HepG2 (cell line): ENCODE data around the gene VDAC1. TPM values are rescaled to one million over a fixed set of nuclear protein-coding genes. Genes with fewer than 3 reads are reported as not detected.

Experiments used
- ATAC-seq: fragments of 200-7000 bp; cut with Tn5 transposase; 3 replicates; pipeline ENCODE4 v1.9.1; 2020; ENCODE audit warnings: mild to moderate bottlenecking, moderate library complexity
- BruUV-seq: library from RNA; stranded (reverse); fragments of 400-500 nt; replicated peaks from 2 replicates; lab custom pipeline; 2021; lab: Mats Ljungman, UMichigan
- CTCF ChIA-PET: fragments of 300-600 bp; formaldehyde crosslinking; extraction: SDS; loops from one replicate; lab custom pipeline; 2021; ENCODE audit warnings: low total read pairs, inconsistent platforms, low intra/inter-chr PET ratio; lab: Yijun Ruan, JAX
- POLR2A ChIA-PET: fragments of 350-600 bp; sonication (Branson Sonifier 250); formaldehyde crosslinking; loops from one replicate; lab custom pipeline; 2020; ENCODE audit warnings: antibody characterized with exemption, inconsistent platforms; lab: Yijun Ruan, JAX
- DNase-seq: peaks from one replicate; pipeline ENCODE4 v3.0.0-alpha.2; 2015; ENCODE audit warnings: low spot score
- FAIRE-seq: peaks from 3 replicates; lab custom pipeline; 2011; peaks lifted over from hg19 to GRCh38; lab: Jason Lieb, UNC
- H2AFZ ChIP-seq: one replicate; pipeline ENCODE4 v1.6.1; 2011; ENCODE audit warnings: low read length, inconsistent platforms
- H3K27ac ChIP-seq: fragments of 300-600 bp; 3 replicates; pipeline ENCODE4 v1.8.0; 2011; ENCODE audit warnings: mixed run types, mild to moderate bottlenecking, mixed read lengths, low read length, inconsistent platforms; ENCODE audit not compliant: insufficient read depth; ENCODE audit errors: extremely low read length
- H3K27me3 ChIP-seq, 2 experiments: fragments of 200-600 bp in 1 of 2; 2 replicates in 1 of 2; 3 replicates in 1 of 2; pipeline versions ENCODE4 v1.6.0 to v1.8.0; 2011; ENCODE audit warnings: low read length in 2 of 2, mild to moderate bottlenecking in 2 of 2, moderate library complexity in 2 of 2, inconsistent platforms in 1 of 2; ENCODE audit not compliant: insufficient read depth in 2 of 2, control insufficient read depth in 1 of 2
- H3K36me3 ChIP-seq, 2 experiments: fragments of 200-600 bp in 1 of 2; replicated peaks in 1 of 2; 2 replicates in 1 of 2; 3 replicates in 1 of 2; pipeline versions ENCODE4 v1.5.1 to v1.8.0; 2011; ENCODE audit warnings: low read length in 2 of 2, inconsistent platforms in 1 of 2; ENCODE audit not compliant: insufficient read depth in 2 of 2, control insufficient read depth in 1 of 2
- H3K4me1 ChIP-seq: 2 replicates; pipeline ENCODE4 v1.5.1; 2012; ENCODE audit warnings: low read length, inconsistent platforms; ENCODE audit not compliant: insufficient read depth
- H3K4me2 ChIP-seq: 2 replicates; pipeline ENCODE4 v1.6.0; 2011; ENCODE audit warnings: low read depth, low read length, inconsistent platforms
- H3K4me3 ChIP-seq, 3 experiments: fragments of 200-600 bp in 1 of 3; sonication (generic), shearing (Covaris generic) in 1 of 3; replicated peaks in 1 of 3; 2 replicates each; pipeline ENCODE4 v1.5.1; 2011 to 2016; ENCODE audit warnings: low read length in 3 of 3, inconsistent platforms in 2 of 3, low read depth in 2 of 3, mild to moderate bottlenecking in 2 of 3, control low read depth in 1 of 3, mixed read lengths in 1 of 3; ENCODE audit not compliant: insufficient read depth in 1 of 3
- H3K79me2 ChIP-seq: one replicate; pipeline ENCODE4 v1.6.1; 2011; ENCODE audit warnings: low read length, inconsistent platforms; ENCODE audit not compliant: insufficient read depth
- H3K9ac ChIP-seq: 2 replicates; pipeline ENCODE4 v1.6.0; 2011; ENCODE audit warnings: mild to moderate bottlenecking, low read depth, low read length, inconsistent platforms; ENCODE audit not compliant: insufficient read depth
- H3K9me3 ChIP-seq: 2 replicates; pipeline ENCODE4 v1.5.1; 2012; ENCODE audit warnings: mild to moderate bottlenecking, low read length
- H4K20me1 ChIP-seq: 2 replicates; pipeline ENCODE4 v1.6.0; 2011; ENCODE audit warnings: inconsistent platforms, mild to moderate bottlenecking, low read length, moderate library complexity; ENCODE audit not compliant: insufficient read depth
- DR1 ChIP-seq: sonication (generic); formaldehyde crosslinking; IDR thresholded peaks from 2 replicates; pipeline ENCODE4 v1.8.0; 2021; ENCODE audit warnings: mild to moderate bottlenecking, missing genetic modification reagents, inconsistent platforms
- EP300 ChIP-seq, 3 experiments: sonication (generic) in 1 of 3; formaldehyde crosslinking in 1 of 3; IDR thresholded peaks; 2 replicates each; pipeline versions ENCODE4 v1.5.1 to v1.6.1; 2011 to 2020; ENCODE audit warnings: low read depth in 2 of 3, low read length in 2 of 3, borderline replicate concordance in 1 of 3, improper control_type of control experiment in 1 of 3, mild to moderate bottlenecking in 1 of 3, missing genetic modification reagents in 1 of 3, moderate library complexity in 1 of 3
- FOSL1 ChIP-seq: sonication (generic); formaldehyde crosslinking; IDR thresholded peaks from 2 replicates; pipeline ENCODE4 v1.9.0; 2021; ENCODE audit warnings: missing genetic modification reagents, borderline replicate concordance
- HDAC1 ChIP-seq: sonication (generic); formaldehyde crosslinking; IDR thresholded peaks from 2 replicates; pipeline ENCODE4 v1.5.1; 2020; ENCODE audit warnings: mild to moderate bottlenecking, missing genetic modification reagents
- KAT8 ChIP-seq: IDR thresholded peaks from 2 replicates; pipeline ENCODE4 v1.6.1; 2016; ENCODE audit warnings: missing genetic modification reagents, missing compliant biosample characterization
- KLF16 ChIP-seq, 2 experiments: sonication (generic) in 1 of 2; formaldehyde crosslinking in 1 of 2; IDR thresholded peaks; 2 replicates each; pipeline versions ENCODE4 v1.6.1 to v1.8.0; 2016 to 2023; ENCODE audit warnings: missing genetic modification reagents in 2 of 2, missing compliant biosample characterization in 1 of 2
- LCORL ChIP-seq, 2 experiments: fragments of 450-650 bp in 1 of 2; sonication (generic) in 1 of 2; formaldehyde crosslinking in 1 of 2; IDR thresholded peaks; 2 replicates each; pipeline versions ENCODE4 v1.5.0 to v1.6.1; 2017 to 2020; ENCODE audit warnings: antibody characterized with exemption in 1 of 2, missing genetic modification reagents in 1 of 2
- MYC ChIP-seq: sonication (generic); formaldehyde crosslinking; IDR thresholded peaks from 2 replicates; pipeline ENCODE4 v1.9.0; 2021; ENCODE audit warnings: missing genetic modification reagents, borderline replicate concordance
- PAXIP1 ChIP-seq: sonication (generic); formaldehyde crosslinking; conservative IDR thresholded peaks from 2 replicates; pipeline ENCODE4 v1.4.0; 2020; ENCODE audit warnings: mild to moderate bottlenecking, missing genetic modification reagents, moderate library complexity
- PRPF4 ChIP-seq: fragments of 200-400 bp; formaldehyde crosslinking; IDR thresholded peaks from 2 replicates; pipeline ENCODE4 v1.6.1; 2016; ENCODE audit warnings: low read length, low read depth; ENCODE audit not compliant: poor library complexity, severe bottlenecking
- RARG ChIP-seq: sonication (generic); formaldehyde crosslinking; IDR thresholded peaks from 2 replicates; pipeline ENCODE4 v1.4.0; 2020; ENCODE audit warnings: low read depth, mild to moderate bottlenecking, missing genetic modification reagents
- RXRB ChIP-seq: IDR thresholded peaks from 2 replicates; pipeline ENCODE4 v1.6.1; 2016; ENCODE audit warnings: borderline replicate concordance, missing genetic modification reagents, missing compliant biosample characterization
- SOX6 ChIP-seq, 2 experiments: fragments of 450-650 bp in 1 of 2; sonication (generic) in 1 of 2; formaldehyde crosslinking in 1 of 2; IDR thresholded peaks; 2 replicates each; pipeline versions ENCODE4 v1.4.0 to v1.6.1; 2017 to 2020; ENCODE audit warnings: antibody characterized with exemption in 1 of 2, mild to moderate bottlenecking in 1 of 2, missing genetic modification reagents in 1 of 2
- ZNF747 ChIP-seq: sonication (generic); formaldehyde crosslinking; IDR thresholded peaks from 2 replicates; pipeline ENCODE4 v1.8.1; 2023; ENCODE audit warnings: missing genetic modification reagents, mild to moderate bottlenecking, borderline replicate concordance
- ZNF781 ChIP-seq: sonication (generic); formaldehyde crosslinking; IDR thresholded peaks from 2 replicates; pipeline ENCODE4 v1.5.1; 2020; ENCODE audit warnings: borderline replicate concordance, mild to moderate bottlenecking, missing genetic modification reagents; ENCODE audit errors: not compliant biosample characterization
- WGBS: methylation state at CpG from one replicate; pipeline ENCODE4 v1.1.6; 2017; ENCODE audit warnings: low lambda C conversion rate; 5-methylcytosine and 5-hydroxymethylcytosine counted together
- in situ Hi-C: cut with HindIII; loops from 2 replicates; pipeline ENCODE4 v1.10.0; 2017; ENCODE audit warnings: low pct_unique_long_range_greater_than_20kb; ENCODE audit not compliant: extremely low pct_ligation_motif_present
- intact Hi-C: fragments of 100-400 bp; cut with micrococcal nuclease; formaldehyde crosslinking; loops from one replicate; pipeline ENCODE4 v1.10.0; 2022; ENCODE audit not compliant: unreplicated experiment
- polyA plus RNA-seq, 8 experiments: library from polyadenylated mRNA; depleted of rRNA in 3 of 8; stranded (reverse) in 7 of 8; unstranded in 1 of 8; fragments of >200 nt; fragmentation: Illumina TruSeq in 4 of 8; extraction: Trizol in 4 of 8; gene quantifications; 2 replicates each; pipeline versions ENCODE4 v1.2.1 to v1.2.3, GENCODE V29; 2011 to 2016; ENCODE audit warnings: low read depth in 4 of 8, missing spikeins in 1 of 8, mixed read lengths in 1 of 8; ENCODE audit not compliant: insufficient read depth in 1 of 8
- total RNA-seq, 5 experiments: library from RNA; depleted of rRNA; stranded (reverse); fragments of >200 nt; fragmentation: Illumina TruSeq; extraction: Trizol; gene quantifications; 2 replicates each; pipeline ENCODE4 v1.2.3, GENCODE V29; 2016; ENCODE audit warnings: low read depth in 1 of 5

The VDAC1 gene
- total and polyA plus RNA-seq, 2 of the 13 experiments (the other 11 are each of a cell fraction or from before 2014, with no cell fraction given), result 112 to 380 TPM

- 0 out of 2 replicates have a peak, but pooled peaks have one; percentile 19 for TF ChIP-seq RXRB (CRISPR knock-in tag)
- TF ChIP-seq DR1 (CRISPR knock-in tag), result no peak
- peak in 1 of 2 experiments; percentile 19; a peak in 1 of 4 replicates for TF ChIP-seq EP300 (IDR thresholded peaks at IDR 0.05; ENCODE audit: low read depth in 2 of 2, low read length in 2 of 2)
- TF ChIP-seq EP300 (CRISPR knock-in tag; IDR thresholded peaks at IDR 0.05; ENCODE audit: borderline replicate concordance), result no peak
- TF ChIP-seq, all 625 proteins: peak for 23
Measured at GRCh38 chr5:133995883-133996563, 8.8 kb downstream of the VDAC1 start (continued).

GRCh38 chr5:133995341-133995740 is 9.4 kb downstream of the VDAC1 start:
- peaks cover 89% of the 10 kb centered on the region for H4K20me1 ChIP-seq
- WGBS, result under 1% methylated on average over 8 of the region's 8 CpGs
- peaks cover 9 to 22% of the 10 kb centered on the region in 2 experiments; a peak in 4 of 5 replicates for H3K36me3 ChIP-seq
- ChIA-PET CTCF (interaction anchor here (1.4 kb wide), 1 partner anchor 44 kb away, joined by 4 read pairs; no protein-coding TSS in a partner anchor), POLR2A (interaction anchor here (1.3 to 7.4 kb wide), 7 partner anchors 10 to 104 kb away, joined by 5 to 94 read pairs (median 16); partner anchors contain the start of genes C5orf15 and VDAC1)
- FAIRE-seq (peak; percentile 32), ATAC-seq (peak; percentile 83), DNase-seq (peak; percentile 75)
- peaks cover 78% of the 10 kb centered on the region for H3K4me1 ChIP-seq
- no peak overlapping the region for H2AFZ ChIP-seq
- H3K27ac ChIP-seq, result peak overlapping the region; percentile 59
- H3K9ac ChIP-seq, result peak overlapping the region; percentile 65
- no peaks in the 10 kb centered on the region for H3K9me3 ChIP-seq
- H3K4me3 ChIP-seq, result peak overlapping the region in 2 of 3 experiments; percentile 53 to 70; a peak in 5 of 6 replicates
- in situ Hi-C loops, result no loop called here
- peaks cover 99% of the 10 kb centered on the region for H3K79me2 ChIP-seq
- peak overlapping the region; percentile 87 for H3K4me2 ChIP-seq
- intact Hi-C loops, result loop anchor here (2.0 kb wide), 1 partner anchor 15 kb away; no protein-coding TSS in a partner anchor
- H3K27me3 ChIP-seq, result no peaks in the 10 kb centered on the region
- BruUV-seq, result no TSS peak
- TF ChIP-seq HDAC1 (CRISPR knock-in tag), result peak; percentile 40
- no peak for TF ChIP-seq LCORL (IDR thresholded peaks at IDR 0.05)
- peak; percentile 46; the same call in 1 of the 2 replicates for TF ChIP-seq LCORL (CRISPR knock-in tag; IDR thresholded peaks at IDR 0.05)
- 0 out of 2 replicates have a peak, but pooled peaks have one; percentile 5 for TF ChIP-seq MYC (CRISPR knock-in tag)
- TF ChIP-seq ZNF747 (CRISPR knock-in tag), result no peak
- TF ChIP-seq KLF16 (CRISPR knock-in tag; IDR thresholded peaks at IDR 0.05), result peak in 1 of 2 experiments; percentile 8; a peak in 1 of 4 replicates
- no peak for TF ChIP-seq SOX6 (IDR thresholded peaks at IDR 0.05)
- TF ChIP-seq SOX6 (CRISPR knock-in tag; IDR thresholded peaks at IDR 0.05), result no peak
- no peak for TF ChIP-seq PRPF4
- TF ChIP-seq RARG (CRISPR knock-in tag), result no peak
- TF ChIP-seq PAXIP1 (CRISPR knock-in tag), result 0 out of 2 replicates have a peak, but pooled peaks have one; percentile 36
- TF ChIP-seq FOSL1, result peak; percentile 86
- no peak for TF ChIP-seq KAT8 (CRISPR knock-in tag)
- TF ChIP-seq ZNF781 (CRISPR knock-in tag), result peak; percentile 11
